ENCODE results near the gene ARL15.

- no peak for TF ChIP-seq CTCF (conservative IDR thresholded peaks at IDR 0.05; ENCODE audit: low read length)
- TF ChIP-seq EZH2phosphoT487 (IDR thresholded peaks at IDR 0.05; ENCODE audit: borderline replicate concordance) = no peak
Observed at GRCh38 chr5:54159893-54160195, 150.5 kb downstream of the ARL15 start.

All from Loucy (cell line).